ENCODE measurements around the gene HOXB2. TPM values are rescaled to one million over a fixed set of nuclear protein-coding genes. Genes with fewer than 3 reads are reported as not detected.

The HOXB2 gene
- total RNA-seq, 1 experiment from 2014 or later, result 0.31 TPM

DNA sequence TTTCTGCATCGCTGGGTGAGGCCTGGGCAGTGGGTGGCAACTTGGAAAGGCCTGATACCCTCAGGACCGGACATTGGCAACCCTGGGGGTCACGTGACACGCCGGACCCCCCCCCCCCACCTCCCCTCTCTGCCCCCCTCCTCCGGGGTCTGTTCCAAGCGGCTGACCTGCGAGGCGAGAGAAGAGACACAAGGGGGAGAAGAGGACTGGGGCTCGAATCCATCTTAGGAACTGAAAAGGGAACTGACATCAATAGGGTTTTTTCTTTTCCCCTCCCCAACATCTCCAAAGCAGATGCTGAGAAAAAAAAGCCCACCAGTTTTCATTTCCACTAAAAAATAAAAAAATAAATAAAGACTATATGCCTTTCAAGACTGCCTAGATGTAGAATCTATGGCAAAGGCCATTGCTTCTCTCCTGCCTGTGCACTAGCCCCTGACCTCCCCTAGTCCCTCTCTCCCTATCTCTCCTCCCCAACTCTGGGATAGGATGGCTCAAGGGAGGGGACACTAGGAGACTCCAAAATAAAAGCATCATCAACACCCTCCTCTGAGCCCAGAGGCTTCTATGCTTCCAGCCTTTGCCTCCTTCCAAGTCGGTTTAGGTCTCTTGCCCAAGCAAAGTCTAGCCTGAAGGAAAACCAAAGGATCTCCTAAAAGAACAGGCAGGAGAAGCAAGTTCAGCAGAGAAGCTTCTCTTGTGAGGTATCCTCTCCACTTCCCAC lies 7.7 kb upstream of the HOXB2 start:
- H3K36me3 ChIP-seq (ENCODE audit: low read depth), result no peaks in the 10 kb centered on the region
- H3K4me1 ChIP-seq (replicated peaks; ENCODE audit: insufficient read depth), result no peaks in the 10 kb centered on the region
- no peaks in the 10 kb centered on the region for H3F3A ChIP-seq (ENCODE audit: insufficient read depth, low read depth)
- no peak overlapping the region for H3K4me3 ChIP-seq
- no peaks in the 10 kb centered on the region for H3K79me2 ChIP-seq (ENCODE audit: low read depth)
- TF ChIP-seq CTCF (conservative IDR thresholded peaks at IDR 0.05) (no peak), EZH2 (IDR thresholded peaks at IDR 0.05; ENCODE audit: low read depth) (no peak)
- BruUV-seq (replicated peaks), result no TSS peak
- no peak overlapping the region for H2AFZ ChIP-seq
- H3K27me3 ChIP-seq (ENCODE audit: insufficient read depth, low read depth), result no peaks in the 10 kb centered on the region
- no peak overlapping the region for H3K4me2 ChIP-seq
- no peaks in the 10 kb centered on the region for H3K9me3 ChIP-seq (ENCODE audit: insufficient read depth, low read depth)
- ChIA-PET POLR2A (ENCODE audit: unreplicated experiment) (no interaction called here), CTCF (no interaction called here)
- no peaks in the 10 kb centered on the region for H3K9me2 ChIP-seq (ENCODE audit: insufficient read depth)
- no peak for DNase-seq
- H3K27ac ChIP-seq, result no peak overlapping the region
- intact Hi-C loops (cut with micrococcal nuclease; ENCODE audit: unreplicated experiment), result no loop called here
- H4K20me1 ChIP-seq (ENCODE audit: insufficient read depth), result no peaks in the 10 kb centered on the region

DNA sequence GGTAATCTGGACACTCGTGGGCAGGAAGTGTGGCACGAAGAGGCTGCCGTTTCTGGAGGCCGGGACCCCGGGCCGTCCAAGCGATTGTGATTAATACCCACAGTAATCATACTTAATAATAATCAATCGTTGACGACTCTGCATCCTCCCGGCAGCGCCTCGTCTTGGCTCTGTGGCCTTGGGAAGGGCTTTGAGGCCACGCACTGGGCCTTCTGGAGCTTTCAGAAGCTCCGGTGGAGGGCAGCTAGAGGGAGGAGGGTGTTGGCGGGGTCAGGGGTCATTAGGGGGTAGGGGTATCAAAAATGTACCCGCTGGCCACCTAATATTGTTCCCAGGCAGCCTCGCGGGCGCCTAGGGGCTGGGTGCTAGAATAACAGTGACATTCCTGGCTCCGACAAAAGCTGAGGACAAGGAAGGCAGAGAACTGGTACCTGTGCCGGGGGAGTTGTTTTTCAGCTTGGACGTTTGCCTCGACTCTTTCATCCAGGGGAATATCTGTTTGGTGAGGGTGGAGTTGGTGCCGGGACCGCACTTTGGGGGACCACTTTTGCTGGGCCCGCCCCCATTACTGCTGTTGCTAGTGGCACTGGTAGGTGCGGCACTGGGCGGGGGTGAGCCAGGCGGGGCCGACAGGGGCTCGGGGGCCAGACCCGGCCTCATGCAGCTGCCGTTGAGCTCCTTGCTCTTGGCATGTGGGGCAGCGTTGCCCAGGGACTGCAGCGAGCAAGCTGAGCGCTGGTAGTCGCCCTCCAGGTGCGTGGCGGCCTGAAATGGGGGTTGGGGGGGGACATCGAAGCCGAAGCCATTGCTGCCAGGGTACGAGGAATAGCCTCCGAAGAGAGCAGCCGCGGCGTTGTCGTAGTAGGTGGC lies 6.9 kb upstream of the HOXB2 start:
- Histone ChIP-seq H2AFZ (no peak overlapping the region), H3K4me2 (no peak overlapping the region), H3K27me3 (ENCODE audit: insufficient read depth, low read depth) (no peaks in the 10 kb centered on the region)

DNA sequence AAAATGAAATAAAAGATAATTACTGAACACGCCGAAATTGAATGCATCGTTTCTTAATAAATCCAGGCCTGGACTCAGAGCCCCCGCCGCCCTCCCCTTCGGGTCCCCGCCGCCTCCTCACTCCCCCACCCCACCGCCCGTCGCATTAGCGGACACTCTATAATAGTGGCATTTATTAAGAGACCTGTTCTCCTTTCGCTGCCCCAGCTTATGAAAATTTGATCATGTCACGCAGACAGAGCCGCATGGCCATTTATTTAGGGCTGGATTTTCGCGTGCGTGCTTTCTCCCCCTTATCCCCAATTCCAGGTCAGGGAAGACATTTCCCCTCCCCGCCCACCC lies 6.3 kb upstream of the HOXB2 start:
- CTCF ChIA-PET, result no interaction called here
- H3F3A ChIP-seq (ENCODE audit: insufficient read depth, low read depth), result peaks cover 7% of the 10 kb centered on the region; the same call in 1 of the 2 replicates
- H3K4me1 ChIP-seq (replicated peaks; ENCODE audit: insufficient read depth), result no peaks in the 10 kb centered on the region
- POLR2A ChIA-PET (ENCODE audit: unreplicated experiment), result no interaction called here
- no peaks in the 10 kb centered on the region for H4K20me1 ChIP-seq (ENCODE audit: insufficient read depth)
- H3K27me3 ChIP-seq (ENCODE audit: insufficient read depth, low read depth), result no peaks in the 10 kb centered on the region
- no peak overlapping the region for H3K27ac ChIP-seq
- DNase-seq, result no peak
- no peak overlapping the region for H3K4me3 ChIP-seq
- intact Hi-C loops (cut with micrococcal nuclease; ENCODE audit: unreplicated experiment), result no loop called here
- H3K9me2 ChIP-seq (ENCODE audit: insufficient read depth), result no peaks in the 10 kb centered on the region
- no peak overlapping the region for H2AFZ ChIP-seq
- H3K36me3 ChIP-seq (ENCODE audit: low read depth), result no peaks in the 10 kb centered on the region
- no peaks in the 10 kb centered on the region for H3K9me3 ChIP-seq (ENCODE audit: insufficient read depth, low read depth)
- TF ChIP-seq EZH2 (IDR thresholded peaks at IDR 0.05; ENCODE audit: low read depth), result no peak
- no peak for TF ChIP-seq CTCF (conservative IDR thresholded peaks at IDR 0.05)
- H3K4me2 ChIP-seq, result no peak overlapping the region
- no peaks in the 10 kb centered on the region for H3K79me2 ChIP-seq (ENCODE audit: low read depth)
- no TSS peak for BruUV-seq (replicated peaks)

More for the DNA sequence above, 6.9 kb upstream of the HOXB2 start:
- no peak overlapping the region for H3K27ac ChIP-seq
- no peak overlapping the region for H3K4me3 ChIP-seq
- TF ChIP-seq CTCF (conservative IDR thresholded peaks at IDR 0.05), result no peak
- no peak for TF ChIP-seq EZH2 (IDR thresholded peaks at IDR 0.05; ENCODE audit: low read depth)
- H3K9me3 ChIP-seq (ENCODE audit: insufficient read depth, low read depth), result no peaks in the 10 kb centered on the region
- ChIA-PET CTCF (no interaction called here), POLR2A (ENCODE audit: unreplicated experiment) (no interaction called here)
- intact Hi-C loops (cut with micrococcal nuclease; ENCODE audit: unreplicated experiment), result no loop called here
- H3K4me1 ChIP-seq (replicated peaks; ENCODE audit: insufficient read depth), result no peaks in the 10 kb centered on the region
- no TSS peak for BruUV-seq (replicated peaks)
- H3F3A ChIP-seq (ENCODE audit: insufficient read depth, low read depth), result peaks cover 3% of the 10 kb centered on the region; the same call in 1 of the 2 replicates
- H3K36me3 ChIP-seq (ENCODE audit: low read depth), result no peaks in the 10 kb centered on the region
- no peaks in the 10 kb centered on the region for H4K20me1 ChIP-seq (ENCODE audit: insufficient read depth)
- H3K9me2 ChIP-seq (ENCODE audit: insufficient read depth), result no peaks in the 10 kb centered on the region
- no peaks in the 10 kb centered on the region for H3K79me2 ChIP-seq (ENCODE audit: low read depth)
- DNase-seq, result no peak
